ENCODE measurements around the gene CLEC4F.

DNA sequence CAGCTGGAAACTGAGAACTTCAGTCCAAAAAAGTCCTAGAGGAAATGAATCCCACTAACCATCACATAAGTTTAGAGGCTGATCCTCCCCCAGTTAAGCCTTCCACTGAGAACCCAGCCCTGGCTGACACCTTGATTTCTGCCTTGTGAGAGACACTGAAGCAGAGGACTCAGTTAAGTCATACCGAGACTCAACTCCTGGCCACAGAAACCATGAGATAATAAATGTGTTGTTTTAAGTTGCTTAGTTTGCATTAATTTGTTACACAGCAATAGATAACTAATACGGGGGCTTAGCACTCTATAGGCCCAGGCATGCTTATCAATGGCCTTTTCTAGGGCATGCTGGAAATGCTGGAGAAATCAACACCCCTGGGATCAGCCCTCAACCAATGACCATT lies 49.0 kb downstream of the CLEC4F start:
- TF ChIP-seq, protein P1, sequence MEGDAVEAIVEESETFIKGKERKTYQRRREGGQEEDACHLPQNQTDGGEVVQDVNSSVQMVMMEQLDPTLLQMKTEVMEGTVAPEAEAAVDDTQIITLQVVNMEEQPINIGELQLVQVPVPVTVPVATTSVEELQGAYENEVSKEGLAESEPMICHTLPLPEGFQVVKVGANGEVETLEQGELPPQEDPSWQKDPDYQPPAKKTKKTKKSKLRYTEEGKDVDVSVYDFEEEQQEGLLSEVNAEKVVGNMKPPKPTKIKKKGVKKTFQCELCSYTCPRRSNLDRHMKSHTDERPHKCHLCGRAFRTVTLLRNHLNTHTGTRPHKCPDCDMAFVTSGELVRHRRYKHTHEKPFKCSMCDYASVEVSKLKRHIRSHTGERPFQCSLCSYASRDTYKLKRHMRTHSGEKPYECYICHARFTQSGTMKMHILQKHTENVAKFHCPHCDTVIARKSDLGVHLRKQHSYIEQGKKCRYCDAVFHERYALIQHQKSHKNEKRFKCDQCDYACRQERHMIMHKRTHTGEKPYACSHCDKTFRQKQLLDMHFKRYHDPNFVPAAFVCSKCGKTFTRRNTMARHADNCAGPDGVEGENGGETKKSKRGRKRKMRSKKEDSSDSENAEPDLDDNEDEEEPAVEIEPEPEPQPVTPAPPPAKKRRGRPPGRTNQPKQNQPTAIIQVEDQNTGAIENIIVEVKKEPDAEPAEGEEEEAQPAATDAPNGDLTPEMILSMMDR (IDR thresholded peaks at IDR 0.05), result no peak
- TF ChIP-seq POLR2A (IDR thresholded peaks at IDR 0.05), result no peak

Data from heart left ventricle (tissue), 13 donors.